CD4-positive, alpha-beta T cell treated with Interferon gamma for 1 hour (primary cell): ENCODE measurements around the gene LPCAT4.
"Not testable (repeated sequence)": the region's sequence is repeated elsewhere in the genome, so short reads cannot be mapped to it uniquely, and the experiment has no call there.

Source experiments
- DNase-seq: peaks from one replicate; pipeline ENCODE4 v3.0.0-alpha.2; 2020

LPCAT4 gene

DNA sequence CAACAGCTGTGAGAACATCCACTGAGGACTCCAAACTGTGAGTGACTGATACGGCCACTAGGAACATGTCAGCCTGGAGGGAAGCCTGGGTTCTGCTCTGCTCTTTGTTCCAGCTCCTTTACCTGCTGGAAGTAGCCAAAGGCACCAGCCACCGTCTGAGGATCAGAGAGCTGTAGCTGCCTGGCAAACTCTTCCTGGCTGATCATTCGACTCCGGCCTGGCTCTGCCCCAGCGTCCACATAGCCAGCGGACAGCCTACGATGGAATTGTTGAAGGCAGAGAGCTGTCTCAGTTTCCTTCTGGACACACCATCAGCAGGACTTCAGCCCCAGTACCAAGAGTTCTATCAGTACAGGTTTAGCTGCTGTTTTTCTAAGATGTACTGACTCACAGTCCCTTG, 5.7 kb downstream of the LPCAT4 start:
- no peak for DNase-seq

DNA sequence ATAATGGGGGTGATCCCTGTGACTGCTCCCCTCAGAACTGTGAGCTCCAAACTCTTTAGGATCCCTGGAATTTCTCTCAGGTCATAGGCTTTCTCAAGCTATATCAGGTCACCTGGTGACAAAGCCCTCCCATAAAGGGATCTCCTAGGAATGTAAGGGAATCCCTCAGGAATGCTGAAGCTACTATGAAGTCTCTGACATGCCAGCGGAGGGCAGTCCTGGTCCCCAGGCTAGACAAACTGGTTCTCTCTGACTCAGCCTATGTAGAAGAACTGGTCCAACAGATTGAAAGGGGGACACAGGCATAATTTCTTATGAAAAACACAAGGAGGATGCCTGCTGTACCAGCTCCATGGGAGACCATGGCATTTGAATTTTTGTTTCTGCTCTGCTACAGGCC, 6.7 kb downstream of the LPCAT4 start:
- no peak for DNase-seq

DNA sequence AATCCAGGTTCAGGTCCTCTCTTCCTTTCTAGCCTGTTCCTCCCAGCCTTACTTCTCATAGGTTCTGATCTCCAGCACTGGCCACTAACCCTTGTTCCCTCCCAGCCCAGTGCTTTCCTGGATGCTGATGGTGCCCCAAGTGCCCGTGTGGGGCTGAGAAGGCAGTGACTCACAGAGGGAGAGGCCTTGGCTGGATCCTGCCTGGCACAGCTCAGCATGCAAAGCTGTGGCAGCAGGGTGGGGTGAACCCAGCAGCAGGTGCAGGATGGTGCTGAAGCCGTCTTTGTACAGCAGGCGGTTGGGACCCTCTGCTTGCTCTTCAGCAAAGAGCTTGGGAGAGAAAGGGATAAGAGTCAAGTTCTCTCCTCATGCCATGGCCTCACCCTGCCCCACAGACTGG, 7.6 kb downstream of the LPCAT4 start:
- no peak for DNase-seq

DNA sequence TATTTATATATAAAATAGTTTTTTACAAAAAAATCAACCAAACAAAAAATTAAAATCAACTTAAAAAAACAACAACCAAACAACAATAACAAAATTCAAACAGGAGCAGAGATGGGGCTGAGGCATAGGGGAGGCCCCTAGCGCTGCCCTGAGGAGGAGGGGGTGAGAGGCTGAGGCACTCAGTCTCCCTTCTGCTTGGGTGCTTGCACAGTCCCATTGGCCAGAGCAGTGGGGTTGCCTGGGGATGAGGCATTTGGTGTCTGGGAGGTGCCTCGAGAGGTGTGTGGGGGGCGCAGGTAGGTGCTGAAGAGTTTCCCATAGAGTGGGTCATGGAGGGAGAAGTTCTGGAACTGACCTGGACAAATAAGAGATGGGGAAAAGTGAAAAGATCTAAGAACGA, 8.0 kb downstream of the LPCAT4 start:
- no peak for DNase-seq

DNA sequence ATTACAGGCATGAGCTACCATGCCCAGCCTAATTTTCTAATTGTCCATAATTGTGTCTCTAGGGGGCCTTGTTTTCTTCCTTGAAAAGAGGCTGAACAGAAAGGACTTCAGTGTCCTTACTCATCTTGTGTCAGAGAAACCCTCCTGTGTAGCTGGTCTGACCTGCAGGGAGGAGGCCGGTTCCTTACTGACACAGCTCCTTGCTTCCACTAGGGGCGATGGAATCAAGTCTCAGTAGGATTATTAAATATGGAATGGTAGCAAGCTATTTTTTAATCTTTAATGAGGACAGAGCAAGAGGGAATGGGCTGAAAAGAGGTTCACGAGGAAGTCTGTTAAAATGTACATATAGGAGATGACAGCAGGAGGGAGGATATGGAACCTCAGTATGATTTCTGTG, 8.6 kb downstream of the LPCAT4 start:
- DNase-seq: no peak

DNA sequence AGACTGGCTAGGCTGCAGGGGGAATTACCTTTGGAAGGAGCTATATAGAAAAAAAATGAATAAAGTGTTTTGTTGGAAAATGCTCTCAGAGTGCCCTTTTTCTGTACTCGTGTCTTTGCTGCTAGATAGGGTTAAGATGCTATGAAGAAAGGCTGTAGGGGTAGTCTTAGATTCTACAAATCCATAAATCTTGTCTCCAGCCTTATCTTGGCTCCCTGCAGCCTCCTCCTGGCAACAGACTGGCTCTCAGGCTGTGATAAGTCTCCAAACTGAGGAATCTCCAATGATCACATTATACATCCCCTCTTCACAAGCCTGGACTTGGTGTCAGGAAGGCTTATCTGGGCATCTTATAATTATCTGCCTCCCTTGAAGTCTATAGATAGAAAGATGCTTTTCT, 9.3 kb downstream of the LPCAT4 start:
- DNase-seq: no peak

DNA sequence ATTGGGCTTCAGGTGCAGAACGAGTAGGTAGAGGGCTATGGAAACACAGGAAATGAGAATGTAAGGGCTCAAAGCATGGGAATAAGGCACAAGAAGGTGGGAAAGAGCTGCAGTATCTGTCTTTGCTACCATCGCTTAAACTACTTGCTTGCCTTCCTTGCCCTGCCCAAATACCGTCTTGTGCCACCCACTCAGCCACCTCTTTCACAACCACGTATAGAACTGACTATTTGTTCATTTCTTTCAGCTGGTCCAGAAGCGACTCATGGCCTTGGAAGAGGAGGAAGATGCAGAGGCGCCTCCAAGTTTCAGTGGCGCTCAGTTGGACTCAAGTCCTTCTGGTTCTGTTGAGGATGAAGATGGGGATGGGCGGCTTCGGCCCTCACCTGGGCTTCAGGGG, 11.8 kb downstream of the LPCAT4 start:
- DNase-seq: no peak

DNA sequence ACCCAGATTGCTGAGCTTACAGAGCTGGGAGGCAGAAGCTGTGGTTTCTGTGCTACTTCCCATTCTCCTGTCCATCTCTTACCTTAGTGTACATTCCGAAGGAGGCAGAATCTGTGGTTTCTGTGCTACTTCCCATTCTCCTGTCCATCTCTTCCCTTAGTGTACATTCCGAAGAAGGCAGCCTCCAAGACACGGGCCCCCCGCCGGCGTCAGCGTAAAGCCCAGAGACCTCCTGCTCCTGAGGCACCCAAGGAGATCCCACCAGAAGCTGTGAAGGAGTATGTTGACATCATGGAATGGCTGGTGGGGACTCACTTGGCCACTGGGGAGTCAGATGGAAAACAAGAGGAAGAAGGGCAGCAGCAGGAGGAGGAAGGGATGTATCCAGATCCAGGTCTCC, 12.7 kb downstream of the LPCAT4 start:
- DNase-seq: no peak

DNA sequence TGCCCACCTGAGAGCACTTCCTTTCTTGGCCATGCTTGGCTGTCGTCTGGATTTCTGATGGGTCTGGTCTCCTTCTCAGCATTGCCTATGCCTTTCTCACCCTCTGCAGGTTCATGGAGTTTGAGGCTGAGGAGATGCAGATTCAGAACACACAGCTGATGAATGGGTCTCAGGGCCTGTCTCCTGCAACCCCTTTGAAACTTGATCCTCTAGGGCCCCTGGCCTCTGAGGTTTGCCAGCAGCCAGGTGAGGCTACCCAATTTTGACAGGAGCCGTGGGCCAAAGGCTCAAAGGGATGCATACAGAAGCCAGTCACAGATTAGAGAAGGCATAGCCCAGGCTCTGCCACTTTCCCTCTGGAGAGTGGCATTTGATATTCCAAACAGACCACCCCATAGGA, 13.4 kb downstream of the LPCAT4 start:
- DNase-seq: no peak

DNA sequence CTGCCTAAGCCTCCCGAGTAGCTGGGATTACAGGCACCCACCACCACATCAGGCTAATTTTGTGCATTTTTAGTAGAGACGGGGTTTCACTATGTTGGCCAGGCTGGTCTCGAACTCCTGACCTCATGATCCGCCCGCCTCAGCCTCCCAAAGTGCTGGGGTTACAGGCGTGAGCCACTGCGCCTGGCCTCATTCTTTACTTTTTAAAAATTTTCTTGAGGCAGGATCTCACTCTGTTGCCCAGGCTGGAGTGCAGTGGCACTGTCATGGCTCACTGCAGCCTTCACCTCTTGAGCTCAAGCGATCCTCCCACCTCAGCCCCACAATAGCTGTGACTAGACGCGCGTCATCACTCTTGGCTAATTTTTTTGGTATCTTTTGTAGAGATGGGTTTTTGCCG, 14.0 kb downstream of the LPCAT4 start:
- DNase-seq: not testable (repeated sequence)

DNA sequence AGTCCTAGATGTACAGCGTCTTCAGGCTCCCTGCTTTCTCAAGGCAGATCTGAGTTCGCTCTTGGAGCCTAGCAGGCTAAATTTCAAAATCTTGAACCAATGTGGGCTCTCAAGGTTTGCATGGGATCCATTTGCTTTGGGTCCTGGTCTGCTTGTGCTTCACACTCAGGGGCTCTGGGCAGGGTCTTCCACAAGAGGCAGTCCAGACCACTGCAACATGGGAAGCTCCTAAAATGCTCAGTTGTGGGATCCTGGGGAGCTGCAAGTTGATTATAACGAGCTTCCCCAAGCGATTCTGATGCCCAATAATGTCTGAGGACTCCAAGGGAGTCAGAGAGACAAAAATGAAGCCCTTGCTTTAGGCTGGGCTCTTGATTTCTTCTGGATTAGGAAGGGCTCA, 17.2 kb downstream of the LPCAT4 start:
- DNase-seq: no peak

DNA sequence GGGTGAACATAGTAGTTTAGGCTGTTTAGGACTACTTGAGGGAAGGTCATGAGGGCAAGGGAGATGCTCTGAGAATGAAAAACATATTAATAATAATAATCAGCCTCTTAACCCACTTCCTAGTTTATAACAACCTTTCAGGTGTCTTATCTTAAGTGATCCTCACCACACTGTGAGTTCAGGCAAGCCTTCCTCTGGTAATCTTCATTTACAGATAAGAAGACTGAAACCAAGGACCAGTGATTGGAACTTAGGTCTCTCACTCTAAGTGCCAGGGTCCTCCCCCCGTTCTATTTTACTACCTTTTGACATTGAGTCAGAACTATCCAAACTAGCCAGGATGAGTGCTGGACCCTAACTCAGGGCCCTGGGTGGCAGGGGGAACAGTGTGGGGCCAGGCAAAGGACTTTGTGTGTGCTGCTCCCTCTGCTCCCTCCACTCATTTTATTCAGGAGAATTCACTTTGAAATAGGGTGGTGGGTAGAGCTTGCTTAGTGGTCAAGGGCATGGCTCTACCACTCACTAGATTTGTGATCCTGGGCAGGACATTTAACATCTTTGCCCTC, 18.2 kb downstream of the LPCAT4 start:
- no peak for DNase-seq

DNA sequence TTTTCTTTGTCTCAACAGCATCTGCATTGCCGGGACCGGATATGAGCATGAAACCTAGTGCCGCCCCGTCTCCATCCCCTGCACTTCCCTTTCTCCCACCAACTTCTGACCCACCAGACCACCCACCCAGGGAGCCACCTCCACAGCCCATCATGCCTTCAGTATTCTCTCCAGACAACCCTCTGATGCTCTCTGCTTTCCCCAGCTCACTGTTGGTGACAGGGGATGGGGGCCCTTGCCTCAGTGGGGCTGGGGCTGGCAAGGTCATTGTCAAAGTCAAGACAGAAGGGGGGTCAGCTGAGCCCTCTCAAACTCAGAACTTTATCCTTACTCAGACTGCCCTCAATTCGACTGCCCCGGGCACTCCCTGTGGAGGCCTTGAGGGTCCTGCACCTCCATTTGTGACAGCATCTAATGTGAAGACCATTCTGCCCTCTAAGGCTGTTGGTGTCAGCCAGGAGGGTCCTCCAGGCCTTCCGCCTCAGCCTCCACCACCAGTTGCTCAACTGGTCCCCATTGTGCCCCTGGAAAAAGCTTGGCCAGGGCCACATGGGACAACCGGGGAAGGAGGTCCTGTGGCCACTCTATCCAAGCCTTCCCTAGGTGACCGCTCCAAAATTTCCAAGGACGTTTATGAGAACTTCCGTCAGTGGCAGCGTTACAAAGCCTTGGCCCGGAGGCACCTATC, 18.9 kb downstream of the LPCAT4 start:
- DNase-seq: no peak

DNA sequence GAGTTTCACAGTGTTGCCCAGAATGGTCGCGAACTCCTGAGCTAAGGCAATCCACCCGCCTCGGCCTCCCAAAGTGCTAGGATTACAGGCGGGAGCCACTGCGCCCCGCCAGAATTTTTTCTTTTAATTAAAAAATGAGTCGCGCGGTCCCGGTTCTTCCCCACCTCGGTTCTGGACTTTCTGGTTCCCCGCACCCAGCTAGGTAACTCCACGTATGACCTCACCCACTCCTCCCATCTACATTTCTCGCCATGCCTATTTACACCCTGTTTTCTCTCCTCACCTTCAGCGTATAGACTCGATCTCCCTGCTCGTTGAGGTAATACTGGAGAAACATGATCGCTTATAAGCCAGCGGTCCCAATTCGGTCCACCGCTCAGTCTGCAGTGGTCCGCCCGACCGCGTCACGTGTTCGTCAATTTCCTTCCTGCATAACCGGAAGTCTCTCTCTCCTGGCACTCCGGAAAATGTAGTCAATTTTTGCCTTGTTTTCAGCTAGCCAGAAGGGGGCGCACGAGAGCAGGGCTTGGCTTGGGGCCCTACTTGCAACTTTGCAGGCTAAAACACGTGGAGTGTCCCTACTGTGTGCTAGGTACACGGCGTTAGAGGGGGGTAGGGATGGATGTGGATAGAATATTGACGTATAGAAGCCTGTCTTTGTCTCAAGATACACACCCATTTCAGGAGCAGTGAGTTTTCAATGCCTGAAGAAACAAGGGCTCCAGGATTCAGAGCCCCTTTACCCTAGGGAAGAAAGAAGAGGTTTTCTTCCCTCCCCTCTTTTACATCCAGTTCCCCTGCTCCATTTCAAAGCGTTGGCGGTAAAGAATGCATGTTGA, 24.0 kb downstream of the LPCAT4 start, which contains the start of the genes NOP10 and NUTM1:
NOP10 (minus strand) TSS at position 400 of the 839 bp plus-strand sequence; CDS start at position 337, 63 bp downstream.
NUTM1 (plus strand) TSS at position 579 of the 839 bp plus-strand sequence. CDS start 382 bp downstream, outside the sequence.
- DNase-seq: peak; percentile 91

DNA sequence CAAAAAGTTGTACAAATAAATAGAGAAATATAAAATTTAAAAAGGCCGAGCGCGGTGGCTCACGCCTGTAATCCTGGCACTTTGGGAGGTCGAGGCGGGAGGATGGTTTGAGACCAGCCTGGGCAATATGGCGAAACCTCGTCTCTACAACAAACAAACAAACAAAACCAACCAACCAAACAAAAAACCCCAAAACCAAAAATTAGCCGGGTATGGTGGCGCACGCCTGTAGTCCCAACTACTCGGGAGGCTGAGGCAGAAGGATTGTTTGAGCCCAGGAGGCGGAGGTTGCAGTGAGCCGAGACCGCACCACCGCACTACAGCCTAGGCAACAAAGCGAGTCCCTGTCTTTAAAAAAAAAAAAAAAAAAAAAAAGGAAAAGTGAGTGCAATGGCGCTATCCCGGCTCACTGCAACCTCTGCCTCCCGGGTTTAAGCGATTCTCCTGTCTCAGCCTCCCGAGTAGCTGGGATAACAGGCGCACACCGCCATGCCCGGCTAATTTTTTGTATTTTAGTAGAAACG, 24.7 kb downstream of the LPCAT4 start:
- DNase-seq: not testable (repeated sequence)

DNA sequence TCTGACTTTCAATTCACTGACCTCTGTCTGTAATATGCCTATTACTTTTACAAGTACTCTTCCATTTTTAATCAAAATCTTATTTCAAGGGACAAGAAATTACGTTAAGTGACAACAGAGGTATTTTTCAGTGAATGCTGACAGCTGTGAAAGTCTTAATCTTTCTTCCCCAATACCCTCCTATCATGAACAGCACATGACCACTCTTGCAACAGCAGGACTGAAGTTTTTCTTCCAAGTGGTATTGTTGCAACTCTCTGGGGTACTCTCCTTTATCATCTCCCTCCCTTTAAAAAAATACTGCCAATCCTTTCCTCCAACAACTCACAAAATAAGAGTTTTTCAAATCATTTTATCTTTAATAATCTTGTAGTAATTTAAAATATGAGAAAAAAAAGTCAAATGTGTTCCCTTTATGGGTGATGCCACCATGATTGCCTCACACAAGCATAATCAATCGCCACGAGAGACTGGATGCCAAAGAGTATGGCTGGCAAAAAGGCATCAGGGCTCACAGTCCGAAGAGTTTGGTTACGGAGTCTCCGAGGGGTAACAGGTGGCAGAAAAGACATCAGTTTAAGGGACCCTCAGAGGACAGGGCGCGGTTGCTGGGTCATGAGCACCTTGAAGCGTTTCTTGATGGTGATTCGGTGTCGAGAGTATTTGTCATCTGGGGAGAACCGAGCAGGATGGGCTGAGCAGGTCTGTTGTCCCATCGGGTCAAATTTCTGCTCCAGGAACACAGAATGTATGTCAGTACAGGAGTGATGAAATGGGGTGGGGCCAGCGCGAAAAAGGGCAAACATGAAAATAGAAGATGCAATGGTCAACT, 25.4 kb downstream of the LPCAT4 start:
- no peak for DNase-seq

DNA sequence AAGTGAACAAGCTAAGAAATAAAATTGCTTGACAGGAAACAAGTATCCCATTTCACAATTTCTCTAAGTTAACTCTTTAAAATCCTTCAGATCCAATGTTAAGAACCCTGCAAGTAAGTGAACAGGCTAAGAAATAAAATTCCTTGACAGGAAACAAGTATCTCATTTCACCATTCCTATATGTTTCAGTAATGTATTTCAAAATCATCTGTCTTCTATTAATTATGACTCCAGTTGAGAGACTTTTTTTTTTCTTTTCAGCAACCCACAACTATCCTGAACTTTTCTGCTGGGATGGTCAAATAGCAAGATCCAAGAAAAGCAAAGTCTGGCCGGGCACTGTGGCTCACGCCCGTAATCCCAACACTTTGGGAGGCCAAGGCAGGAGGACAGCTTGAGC, 27.1 kb downstream of the LPCAT4 start:
- no peak for DNase-seq

DNA sequence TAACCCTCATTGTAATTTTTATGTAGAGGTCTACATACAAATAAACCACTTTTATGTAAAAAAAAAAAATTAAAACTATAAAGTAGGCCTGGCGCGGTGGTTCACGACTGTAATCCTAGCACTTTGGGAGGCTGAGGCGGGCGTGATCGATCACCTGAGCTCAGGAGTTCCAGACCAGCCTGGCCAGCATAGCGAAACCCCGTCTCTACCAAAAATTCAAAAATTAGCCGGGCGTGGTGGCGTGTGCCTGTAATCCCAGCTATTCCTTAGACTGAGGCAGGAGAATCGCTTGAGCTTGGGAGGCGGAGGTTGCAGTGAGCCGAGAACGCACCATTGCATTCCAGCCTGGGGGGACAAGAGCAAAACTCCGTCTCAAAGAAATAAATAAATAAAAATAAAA, 28.6 kb downstream of the LPCAT4 start:
- no peak for DNase-seq

DNA sequence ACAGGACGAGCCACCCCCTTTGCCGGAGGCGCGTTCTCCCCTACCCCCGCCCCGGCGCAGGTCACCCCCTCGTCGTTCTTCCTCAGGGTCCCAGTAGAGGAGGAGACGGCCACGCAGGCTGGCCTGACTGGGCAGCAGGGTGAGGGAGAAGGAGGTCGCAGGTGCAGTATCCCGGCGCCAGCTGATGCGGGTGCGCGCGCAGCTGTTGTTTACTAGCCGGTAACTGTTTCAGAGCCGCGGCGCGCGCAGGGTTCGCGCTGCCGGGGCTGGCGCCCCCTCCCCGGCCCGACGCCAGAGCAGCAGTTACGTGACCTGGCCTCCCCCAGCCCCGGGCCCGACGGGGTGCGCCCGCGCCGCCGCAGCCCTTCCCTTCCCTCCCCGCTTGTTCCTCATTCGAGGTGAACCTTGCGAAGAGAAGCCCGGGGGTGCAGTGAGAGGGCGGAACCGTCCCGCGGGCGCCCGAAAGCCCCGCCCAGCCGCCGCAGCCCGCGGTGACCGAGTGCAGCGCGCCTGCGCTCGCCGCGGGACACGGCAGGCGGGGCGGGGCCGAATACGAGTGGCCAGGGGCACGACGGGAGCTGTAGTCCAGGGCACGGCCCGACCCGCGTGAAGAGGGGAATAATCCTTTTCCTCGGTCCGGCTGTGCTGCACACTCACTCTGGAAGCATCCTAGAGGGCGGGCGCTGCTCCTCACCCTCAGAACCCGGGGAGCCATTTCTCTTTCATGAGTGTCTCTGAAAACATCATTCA, 29.3 kb downstream of the LPCAT4 start, which contains the start of gene SLC12A6:
SLC12A6 (minus strand) TSS at position 225 of the 750 bp plus-strand sequence. CDS start 1,101 bp downstream, outside the sequence.
- DNase-seq: peak; percentile 93

DNA sequence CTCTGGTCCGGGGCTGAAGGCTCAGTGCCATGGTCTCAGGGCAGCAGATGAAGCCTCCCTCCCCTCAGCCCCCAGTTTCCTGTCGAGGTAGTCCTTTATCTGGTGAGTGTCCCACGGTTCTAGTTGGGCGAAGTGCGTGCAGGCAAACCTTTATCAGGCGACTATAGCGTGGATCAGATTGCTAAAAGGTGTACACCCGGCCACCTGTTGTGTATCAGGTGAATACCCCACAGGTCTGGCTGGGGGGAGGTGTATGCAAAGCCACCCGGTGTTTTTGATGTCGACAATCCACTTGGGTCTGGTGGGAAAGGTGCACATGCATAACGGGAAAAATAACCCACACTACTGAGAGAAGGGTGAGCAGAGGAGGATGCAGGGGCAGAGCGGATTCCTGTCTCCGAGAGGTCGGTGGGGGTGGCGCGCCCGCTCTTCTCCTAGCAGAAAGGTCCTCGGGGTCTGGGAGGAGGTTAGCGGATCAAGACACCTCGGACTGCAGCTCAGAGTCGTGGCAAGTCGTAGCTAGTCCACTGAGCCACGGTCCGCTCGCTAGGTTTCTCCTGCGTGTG, 29.9 kb downstream of the LPCAT4 start:
- peak; percentile 14 for DNase-seq

DNA sequence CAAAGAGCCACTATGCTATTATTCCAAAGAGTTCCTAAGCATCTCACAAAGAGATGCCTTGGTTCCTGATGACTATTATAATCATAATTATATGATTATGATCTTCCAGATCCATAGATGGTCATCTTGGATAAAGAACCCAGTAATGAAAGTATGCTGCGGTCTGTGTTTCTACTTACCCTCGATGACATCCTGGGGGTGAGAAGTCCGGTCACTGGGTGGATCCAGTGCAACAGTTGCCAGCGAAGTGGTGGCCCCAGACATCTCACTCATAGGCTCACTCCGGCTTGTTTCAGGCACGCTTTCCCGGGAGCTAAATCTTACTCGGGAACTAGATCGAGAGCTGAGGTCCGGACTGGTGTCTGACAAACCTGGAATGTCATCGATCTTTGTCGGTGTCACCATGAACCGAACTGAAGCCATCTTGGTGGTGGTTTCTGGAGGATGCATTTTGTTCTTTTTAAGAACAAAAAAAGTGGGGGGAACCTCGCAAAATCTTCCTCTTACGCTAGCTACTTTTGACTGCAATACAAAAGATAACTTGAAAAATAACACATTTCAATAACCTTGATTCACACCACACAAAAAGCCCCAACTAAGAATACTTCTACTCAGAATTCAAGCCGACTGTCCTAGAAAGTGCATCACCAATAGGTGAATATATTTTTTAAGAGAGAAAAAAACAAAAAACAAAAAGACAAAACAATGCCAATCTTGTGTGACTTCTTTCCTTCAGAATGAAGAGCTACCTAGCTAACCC, 30.6 kb downstream of the LPCAT4 start:
- DNase-seq: no peak
